ENCODE measurements around the gene NTSR2. TPM values are rescaled to one million over a fixed set of nuclear protein-coding genes. Genes with fewer than 3 reads are reported as not detected.

Gene NTSR2
- total and polyA plus RNA-seq, 2 donors (not counting 3 experiments of a cell fraction or from before 2014, with no cell fraction given) = not detected

GRCh38 chr2:11658208-11659114 lies 11.5 kb downstream of the NTSR2 start:
- Histone ChIP-seq H4K20me1 (replicated peaks; ENCODE audit: control insufficient read depth, extremely low read depth, insufficient read depth, low read length) (no peaks in the 10 kb centered on the region), H3K27ac (ENCODE audit: insufficient read depth, low read depth, low read length) (no peak overlapping the region), H3K4me2 (ENCODE audit: insufficient read depth, low read length) (no peak overlapping the region), H3K27me3 (ENCODE audit: control insufficient read depth in 2 of 2, insufficient read depth in 2 of 2, low read length in 2 of 2) (no peaks in the 10 kb centered on the region), H3K36me3 (ENCODE audit: control insufficient read depth in 2 of 2, extremely low read depth in 1 of 2, insufficient read depth in 2 of 2, low read length in 2 of 2) (no peaks in the 10 kb centered on the region), H3K4me1 (ENCODE audit: control insufficient read depth, extremely low read depth, insufficient read depth, low read length) (no peaks in the 10 kb centered on the region), H3K9me3 (replicated peaks; ENCODE audit: control insufficient read depth, insufficient read depth, low read length) (no peaks in the 10 kb centered on the region), H3K9me1 (replicated peaks; ENCODE audit: control insufficient read depth, extremely low read depth, insufficient read depth, low read length) (no peaks in the 10 kb centered on the region), H2AFZ (ENCODE audit: low read depth, low read length) (no peak overlapping the region), H3K4me3 (replicated peaks in 1 of 3; ENCODE audit: insufficient read depth in 1 of 3, low read depth in 1 of 3, low read length in 3 of 3) (no peak overlapping the region), H3K9ac (replicated peaks; ENCODE audit: extremely low read depth, insufficient read depth, low read length) (no peak overlapping the region), H3K79me2 (ENCODE audit: control insufficient read depth, insufficient read depth, low read length) (no peaks in the 10 kb centered on the region)
- ChIA-PET POLR2A (no interaction called here), CTCF (interaction anchor here (0.6 kb wide), 1 partner anchor 26 kb away, joined by 3 read pairs; no protein-coding TSS in a partner anchor)
- FAIRE-seq (no peak), DNase-seq (ENCODE audit: low read depth, low spot score) (no peak)
- dilution Hi-C loops (cut with MboI; ENCODE audit: extremely low pct_ligation_motif_present, low sequenced_read_pairs) (no loop called here), intact Hi-C loops (cut with micrococcal nuclease) (no loop called here)
- TF ChIP-seq POLR2A (IDR thresholded peaks at IDR 0.05; ENCODE audit: low read depth, low read length) (no peak), POLR2AphosphoS5 (IDR thresholded peaks at IDR 0.05; ENCODE audit: insufficient read depth, low read depth, low read length) (no peak), FOS (IDR thresholded peaks at IDR 0.05; ENCODE audit: borderline replicate concordance, insufficient read depth, low read length) (no peak), MYC (IDR thresholded peaks at IDR 0.05; ENCODE audit: low read depth, low read length) (no peak), JUN (IDR thresholded peaks at IDR 0.05; ENCODE audit: borderline replicate concordance, insufficient read depth, insufficient read length, low read depth) (no peak), EZH2 (IDR thresholded peaks at IDR 0.05; ENCODE audit: borderline replicate concordance, low read depth, low read length, severe bottlenecking) (no peak), GATA2 (IDR thresholded peaks at IDR 0.05; ENCODE audit: insufficient read depth, insufficient read length, low read depth, low read length) (no peak), CTCF (IDR thresholded peaks at IDR 0.05; ENCODE audit: extremely low read depth in 1 of 2, insufficient read depth in 1 of 2, low read depth in 1 of 2, low read length in 2 of 2) (no peak), MAX (IDR thresholded peaks at IDR 0.05; ENCODE audit: insufficient read depth, insufficient read length) (no peak)
- BruUV-seq (replicated peaks) = no TSS peak
